Natural killer cell (primary cell): Measurements from ENCODE around the gene PRR7. TPM values are rescaled to one million over a fixed set of nuclear protein-coding genes. Genes with fewer than 3 reads are reported as not detected.
A peak's percentile ranks its signal among the peaks of the same experiment; 100 is the strongest.

Experiments
- ATAC-seq, 3 donors: fragments of 150-1000 bp in 2 of 3; fragments of 200-7000 bp in 1 of 3; cut with Tn5 transposase; 1 replicate in 1 of 3; 2 replicates in 2 of 3; pipeline ENCODE4 v1.10.0; 2021; ENCODE audit warnings: mild to moderate bottlenecking in 2 of 3, moderate library complexity in 2 of 3
- DNase-seq, 2 donors: peaks; one replicate each; pipeline versions ENCODE4 v3.0.0 to v3.0.0-alpha.2; 2013 to 2021; ENCODE audit warnings: mixed read lengths in 1 of 2
- H3K27ac ChIP-seq: one replicate; pipeline ENCODE4 v1.5.1; 2013; ENCODE audit warnings: mild to moderate bottlenecking, low read length
- H3K27me3 ChIP-seq: one replicate; pipeline ENCODE4 v1.6.1; 2013; ENCODE audit warnings: low read length; ENCODE audit not compliant: control insufficient read depth, insufficient read depth
- H3K36me3 ChIP-seq: one replicate; pipeline ENCODE4 v1.6.1; 2013; ENCODE audit warnings: low read length; ENCODE audit not compliant: control insufficient read depth, insufficient read depth
- H3K4me1 ChIP-seq: one replicate; pipeline ENCODE4 v1.6.1; 2013; ENCODE audit warnings: low read length; ENCODE audit not compliant: control insufficient read depth, insufficient read depth
- H3K4me3 ChIP-seq: one replicate; pipeline ENCODE4 v1.5.1; 2013; ENCODE audit warnings: low read length
- H3K9me3 ChIP-seq: one replicate; pipeline ENCODE4 v1.6.1; 2013; ENCODE audit warnings: low read length; ENCODE audit not compliant: control insufficient read depth, insufficient read depth
- H3K27ac Mint-ChIP-seq, 2 donors: one replicate each; pipeline ENCODE4 v1.8.0; 2022; ENCODE audit warnings: mild to moderate bottlenecking in 2 of 2, mixed read lengths in 2 of 2, moderate library complexity in 1 of 2
- H3K27me3 Mint-ChIP-seq, 2 donors: one replicate each; pipeline ENCODE4 v1.8.0; 2022; ENCODE audit warnings: low read depth in 2 of 2, mixed read lengths in 2 of 2
- H3K36me3 Mint-ChIP-seq: one replicate; pipeline ENCODE4 v1.8.0; 2022; ENCODE audit warnings: mixed read lengths
- H3K4me1 Mint-ChIP-seq, 2 donors: one replicate each; pipeline ENCODE4 v1.8.0; 2022; ENCODE audit warnings: mixed read lengths in 2 of 2
- H3K4me3 Mint-ChIP-seq: one replicate; pipeline ENCODE4 v1.8.0; 2022; ENCODE audit warnings: mild to moderate bottlenecking, moderate library complexity, mixed read lengths
- H3K9me3 Mint-ChIP-seq, 2 donors: one replicate each; pipeline ENCODE4 v1.8.0; 2022; ENCODE audit warnings: mixed read lengths in 2 of 2
- CTCF ChIP-seq: fragments of 200-600 bp; IDR thresholded peaks from one replicate; pipeline ENCODE4 v1.8.0; 2022; ENCODE audit warnings: antibody characterized with exemption
- WGBS: methylation state at CpG from one replicate; pipeline ENCODE4 v1.1.7; 2013; ENCODE audit warnings: missing lambda C conversion rate; ENCODE audit not compliant: insufficient coverage; 5-methylcytosine and 5-hydroxymethylcytosine counted together
- intact Hi-C: fragments of 100-400 bp; cut with micrococcal nuclease; formaldehyde crosslinking; loops from one replicate; pipeline ENCODE4 v1.14.2; 2022
- total RNA-seq, 4 donors: library from RNA; stranded (reverse); fragments of 120-200 nt in 1 of 4; gene quantifications; one replicate each; pipeline versions ENCODE4 v1.2.3 to v1.2.4, GENCODE V29; 2013 to 2022

Gene PRR7
- total RNA-seq, 3 donors from 2014 or later (not counting 1 experiment from before 2014, with no cell fraction given) = 21.6 to 27.9 (median 23.3) TPM

GRCh38 chr5:177443144-177443983, 3.2 kb upstream of the PRR7 start:
- H3K36me3 Mint-ChIP-seq = no peaks in the 10 kb centered on the region
- no peak overlapping the region for H3K4me3 Mint-ChIP-seq
- H3K27ac ChIP-seq = peak overlapping the region; percentile 78
- ATAC-seq = no peak
- WGBS = 79% methylated on average over 15 of the region's 15 CpGs
- TF ChIP-seq CTCF = no peak
- peak overlapping the region; percentile 76 to 84 for H3K27ac Mint-ChIP-seq
- intact Hi-C loops = no loop called here
- no peak overlapping the region for H3K4me3 ChIP-seq
- H3K27me3 Mint-ChIP-seq = no peaks in the 10 kb centered on the region
- H3K27me3 ChIP-seq = no peaks in the 10 kb centered on the region
- peaks cover 45% of the 10 kb centered on the region for H3K4me1 ChIP-seq
- no peaks in the 10 kb centered on the region for H3K9me3 ChIP-seq
- peaks cover 47% of the 10 kb centered on the region for H3K36me3 ChIP-seq
- peaks cover 33 to 53% of the 10 kb centered on the region in 2 donors for H3K4me1 Mint-ChIP-seq
- no peak for DNase-seq
- no peaks in the 10 kb centered on the region for H3K9me3 Mint-ChIP-seq

DNA sequence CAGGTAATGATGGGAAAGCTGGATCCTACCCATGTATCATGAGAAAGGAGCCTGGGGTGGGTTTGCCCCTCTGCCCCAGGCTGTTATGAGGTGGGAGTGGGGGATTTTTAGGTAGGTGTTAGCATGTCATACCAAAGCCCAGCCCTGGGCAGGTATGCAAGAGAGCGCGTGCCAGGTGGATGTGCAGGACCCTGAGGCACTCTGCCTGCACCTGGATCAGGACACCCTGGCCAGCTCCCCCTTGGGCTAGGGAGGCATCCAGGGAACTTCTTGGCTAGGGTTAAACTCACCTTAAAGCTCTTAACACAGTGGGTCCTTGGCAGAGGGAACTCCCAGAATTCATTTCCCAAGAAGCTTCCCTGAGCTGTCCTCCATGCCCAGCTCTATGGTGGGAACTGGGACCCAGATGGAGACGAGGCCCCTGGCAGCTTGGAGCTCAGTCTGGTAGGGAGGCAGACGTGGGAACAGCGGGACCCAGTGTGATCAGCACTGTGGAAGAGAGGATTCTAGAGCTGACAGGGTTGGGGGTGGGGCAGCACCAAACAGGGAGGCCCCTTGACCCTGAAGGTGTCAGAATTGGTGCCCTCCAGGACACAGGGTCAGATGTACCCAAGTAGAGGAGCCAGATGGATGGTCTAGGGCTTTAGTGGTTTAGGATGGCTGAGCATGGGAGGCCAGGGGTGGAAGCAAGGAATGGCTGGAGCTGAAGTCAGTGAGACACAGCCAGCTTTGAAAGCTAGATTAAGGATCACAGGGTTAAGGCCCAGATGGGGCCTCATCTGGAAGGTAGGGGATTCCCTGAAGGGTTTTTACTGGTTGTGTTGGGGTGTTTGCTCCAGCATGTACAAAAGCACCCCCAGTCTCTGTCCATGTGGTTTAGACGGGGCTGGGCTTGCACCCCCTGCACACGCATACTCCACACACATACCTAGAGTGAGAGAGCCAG, 2.2 kb upstream of the PRR7 start:
- Histone ChIP-seq H3K9me3 (no peaks in the 10 kb centered on the region), H3K4me1 (peaks cover 48% of the 10 kb centered on the region), H3K27me3 (no peaks in the 10 kb centered on the region), H3K27ac (peak overlapping the region; percentile 78), H3K36me3 (peaks cover 40% of the 10 kb centered on the region), H3K4me3 (no peak overlapping the region)
- no peak for TF ChIP-seq CTCF
- intact Hi-C loops = no loop called here
- WGBS = 83% methylated on average over 5 of the region's 7 CpGs
- Mint-ChIP-seq H3K9me3 (no peaks in the 10 kb centered on the region), H3K4me1 (peaks cover 34 to 54% of the 10 kb centered on the region in 2 donors), H3K27me3 (no peaks in the 10 kb centered on the region), H3K4me3 (peak overlapping the region; percentile 62), H3K27ac (peak overlapping the region; percentile 76 to 84), H3K36me3 (no peaks in the 10 kb centered on the region)
- DNase-seq (peak in 1 of 2 donors; percentile 81), ATAC-seq (no peak)

DNA sequence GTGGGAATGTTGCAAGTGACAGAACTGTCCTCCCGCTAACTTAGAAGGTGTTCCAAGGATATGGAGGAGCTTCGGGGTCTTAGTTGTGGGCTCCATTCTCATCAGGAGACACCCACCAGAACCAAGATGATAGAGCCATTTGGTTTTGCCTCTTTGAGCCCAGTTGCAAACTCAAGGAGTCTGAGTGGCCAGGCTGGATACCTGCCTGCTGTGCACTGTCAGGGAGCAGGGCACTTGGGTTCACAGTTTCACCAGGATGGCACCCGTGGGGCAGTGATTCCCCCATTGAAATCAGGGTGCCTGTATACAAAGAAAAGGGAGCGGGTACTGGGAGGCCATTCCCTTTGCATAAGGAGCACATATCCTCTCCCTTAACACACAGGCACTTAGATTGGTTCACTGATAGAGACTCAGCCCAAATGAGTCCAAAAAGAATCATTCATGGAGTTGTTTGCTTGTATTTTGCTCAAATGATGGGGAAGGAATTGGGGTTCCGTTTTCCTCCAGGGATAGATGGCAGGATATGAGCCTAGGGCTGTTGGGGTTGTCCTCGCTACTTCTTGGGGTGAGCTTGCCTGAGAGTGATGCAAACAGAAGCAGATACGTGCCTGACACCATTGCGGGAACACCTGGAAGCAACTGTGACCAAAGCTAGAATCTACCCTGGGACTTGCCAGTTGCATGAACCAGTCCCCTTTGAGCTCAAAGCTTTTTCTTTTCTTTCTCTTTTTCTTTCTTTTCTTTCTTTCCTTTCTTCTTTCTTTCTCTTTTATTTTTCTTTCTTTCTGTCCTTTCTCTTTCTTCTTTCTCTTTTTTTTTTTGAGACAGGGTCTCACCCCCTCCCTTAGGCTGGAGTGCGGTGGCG, 1.3 kb upstream of the PRR7 start:
- Histone ChIP-seq H3K4me1 (peaks cover 51% of the 10 kb centered on the region), H3K27ac (peak overlapping the region; percentile 78)

More for the DNA sequence above, 1.3 kb upstream of the PRR7 start:
- DNase-seq (peak in 1 of 2 donors; percentile 86), ATAC-seq (no peak)
- H3K36me3 ChIP-seq = peaks cover 32% of the 10 kb centered on the region
- H3K27me3 ChIP-seq = no peaks in the 10 kb centered on the region
- no peaks in the 10 kb centered on the region for H3K9me3 ChIP-seq
- H3K4me3 ChIP-seq = no peak overlapping the region
- Mint-ChIP-seq H3K27me3 (no peaks in the 10 kb centered on the region), H3K4me1 (peaks cover 27 to 45% of the 10 kb centered on the region in 2 donors), H3K27ac (peak overlapping the region; percentile 76 to 84), H3K4me3 (peak overlapping the region; percentile 62), H3K9me3 (no peaks in the 10 kb centered on the region), H3K36me3 (no peaks in the 10 kb centered on the region)
- no peak for TF ChIP-seq CTCF
- WGBS = 56% methylated on average over 8 of the region's 10 CpGs
- intact Hi-C loops = no loop called here
